ENCODE data around the gene ERAP2.

- TF ChIP-seq POLR2A (IDR thresholded peaks at IDR 0.05) = no peak
- TF ChIP-seq, protein P1, sequence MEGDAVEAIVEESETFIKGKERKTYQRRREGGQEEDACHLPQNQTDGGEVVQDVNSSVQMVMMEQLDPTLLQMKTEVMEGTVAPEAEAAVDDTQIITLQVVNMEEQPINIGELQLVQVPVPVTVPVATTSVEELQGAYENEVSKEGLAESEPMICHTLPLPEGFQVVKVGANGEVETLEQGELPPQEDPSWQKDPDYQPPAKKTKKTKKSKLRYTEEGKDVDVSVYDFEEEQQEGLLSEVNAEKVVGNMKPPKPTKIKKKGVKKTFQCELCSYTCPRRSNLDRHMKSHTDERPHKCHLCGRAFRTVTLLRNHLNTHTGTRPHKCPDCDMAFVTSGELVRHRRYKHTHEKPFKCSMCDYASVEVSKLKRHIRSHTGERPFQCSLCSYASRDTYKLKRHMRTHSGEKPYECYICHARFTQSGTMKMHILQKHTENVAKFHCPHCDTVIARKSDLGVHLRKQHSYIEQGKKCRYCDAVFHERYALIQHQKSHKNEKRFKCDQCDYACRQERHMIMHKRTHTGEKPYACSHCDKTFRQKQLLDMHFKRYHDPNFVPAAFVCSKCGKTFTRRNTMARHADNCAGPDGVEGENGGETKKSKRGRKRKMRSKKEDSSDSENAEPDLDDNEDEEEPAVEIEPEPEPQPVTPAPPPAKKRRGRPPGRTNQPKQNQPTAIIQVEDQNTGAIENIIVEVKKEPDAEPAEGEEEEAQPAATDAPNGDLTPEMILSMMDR (IDR thresholded peaks at IDR 0.05) = no peak
These were observed 11.3 kb upstream of the ERAP2 start for GRCh38 chr5:96864922-96865530.
